Vagina (tissue), 2 donors: ENCODE data around the gene LY6G6D. TPM values are rescaled to one million over a fixed set of nuclear protein-coding genes. Genes with fewer than 3 reads are reported as not detected.

ENCODE experiments used
- DNase-seq, 2 donors: peaks; one replicate each; pipeline ENCODE4 v3.0.0-alpha.2; 2017; ENCODE audit errors: extremely low spot score in 2 of 2
- H3K27ac ChIP-seq: fragments of 200-600 bp; sonication (generic); one replicate; pipeline ENCODE4 v1.5.1; 2019
- H3K27me3 ChIP-seq: fragments of 200-600 bp; sonication (generic); one replicate; pipeline ENCODE4 v1.5.1; 2019
- H3K36me3 ChIP-seq, 2 donors: fragments of 200-600 bp; sonication (generic); one replicate each; pipeline ENCODE4 v1.5.1; 2017 to 2019
- H3K4me1 ChIP-seq: fragments of 200-600 bp; sonication (generic); one replicate; pipeline ENCODE4 v1.5.1; 2019
- H3K4me3 ChIP-seq, 2 donors: fragments of 200-600 bp; sonication (generic); 1 replicate in 1 of 2; 2 replicates in 1 of 2; pipeline ENCODE4 v1.5.1; 2016 to 2019
- H3K9me3 ChIP-seq: fragments of 200-600 bp; sonication (generic); one replicate; pipeline ENCODE4 v1.5.1; 2019
- CTCF ChIP-seq, 3 experiments: fragments of 450-650 bp in 2 of 3; fragments of 200-600 bp in 1 of 3; sonication (generic) in 1 of 3; IDR thresholded peaks; one replicate each; pipeline ENCODE4 v1.5.1; 2017 to 2019; ENCODE audit warnings: antibody characterized with exemption in 3 of 3, mild to moderate bottlenecking in 2 of 3, moderate library complexity in 2 of 3
- POLR2A ChIP-seq, 2 donors: fragments of 450-650 bp; IDR thresholded peaks; one replicate each; pipeline ENCODE4 v1.6.1; 2017; ENCODE audit warnings: antibody characterized with exemption in 2 of 2, mild to moderate bottlenecking in 2 of 2, moderate library complexity in 2 of 2
- POLR2AphosphoS5 ChIP-seq, 2 donors: sonication (generic); formaldehyde crosslinking; IDR thresholded peaks; one replicate each; pipeline ENCODE4 v1.9.0; 2017; ENCODE audit warnings: antibody characterized with exemption in 2 of 2, mild to moderate bottlenecking in 2 of 2, low read depth in 1 of 2; ENCODE audit not compliant: insufficient read depth in 1 of 2
- intact Hi-C: fragments of 100-400 bp; cut with DNase I; formaldehyde crosslinking; loops from one replicate; pipeline ENCODE4 v1.15.1; 2023
- total RNA-seq: library from RNA; depleted of rRNA; stranded (reverse); fragments of >200 nt; gene quantifications from one replicate; pipeline ENCODE4 v1.2.3, GENCODE V29; 2016

Gene LY6G6D
- total RNA-seq, 1 donor from 2014 or later = not detected

- Histone ChIP-seq H3K9me3 (no peaks in the 10 kb centered on the region), H3K36me3 (no peaks in the 10 kb centered on the region), H3K27me3 (no peaks in the 10 kb centered on the region), H3K4me3 (no peak overlapping the region), H3K27ac (no peak overlapping the region), H3K4me1 (peaks cover 25% of the 10 kb centered on the region)
- no peak for DNase-seq
- intact Hi-C loops = no loop called here
- no peak for TF ChIP-seq CTCF (IDR thresholded peaks at IDR 0.05)
- no peak for TF ChIP-seq POLR2A (IDR thresholded peaks at IDR 0.05)
- no peak for TF ChIP-seq POLR2AphosphoS5 (IDR thresholded peaks at IDR 0.05; ENCODE audit: insufficient read depth in 1 of 2, low read depth in 1 of 2)
Measured at GRCh38 chr6:31742894-31743293, 27.7 kb downstream of the LY6G6D start.

- Histone ChIP-seq H3K27ac (no peak overlapping the region), H3K4me1 (peaks cover 10% of the 10 kb centered on the region), H3K9me3 (no peaks in the 10 kb centered on the region), H3K36me3 (no peaks in the 10 kb centered on the region), H3K4me3 (no peak overlapping the region), H3K27me3 (no peaks in the 10 kb centered on the region)
- intact Hi-C loops = no loop called here
- TF ChIP-seq POLR2A (IDR thresholded peaks at IDR 0.05) (no peak), POLR2AphosphoS5 (IDR thresholded peaks at IDR 0.05; ENCODE audit: insufficient read depth in 1 of 2, low read depth in 1 of 2) (no peak)
- no peak for DNase-seq
Measured at GRCh38 chr6:31744422-31744821, 29.3 kb downstream of the LY6G6D start.

GRCh38 chr6:31749301-31750036, 34.3 kb downstream of the LY6G6D start:
- Histone ChIP-seq H3K4me1 (no peaks in the 10 kb centered on the region), H3K27ac (no peak overlapping the region), H3K9me3 (no peaks in the 10 kb centered on the region), H3K4me3 (no peak overlapping the region), H3K36me3 (no peaks in the 10 kb centered on the region), H3K27me3 (no peaks in the 10 kb centered on the region)
- intact Hi-C loops = no loop called here
- DNase-seq = no peak
- TF ChIP-seq POLR2AphosphoS5 (IDR thresholded peaks at IDR 0.05; ENCODE audit: insufficient read depth in 1 of 2, low read depth in 1 of 2) = no peak
- TF ChIP-seq CTCF (IDR thresholded peaks at IDR 0.05) = no peak
- TF ChIP-seq POLR2A (IDR thresholded peaks at IDR 0.05) = no peak

GRCh38 chr6:31750411-31751022, 35.4 kb downstream of the LY6G6D start:
- Histone ChIP-seq H3K9me3 (no peaks in the 10 kb centered on the region), H3K4me1 (no peaks in the 10 kb centered on the region), H3K27ac (no peak overlapping the region), H3K4me3 (no peak overlapping the region), H3K27me3 (no peaks in the 10 kb centered on the region), H3K36me3 (no peaks in the 10 kb centered on the region)
- intact Hi-C loops = no loop called here
- TF ChIP-seq CTCF (IDR thresholded peaks at IDR 0.05) (no peak), POLR2AphosphoS5 (IDR thresholded peaks at IDR 0.05; ENCODE audit: insufficient read depth in 1 of 2, low read depth in 1 of 2) (no peak), POLR2A (IDR thresholded peaks at IDR 0.05) (no peak)
- DNase-seq = no peak

GRCh38 chr6:31752739-31753319, 37.7 kb downstream of the LY6G6D start:
- no peak overlapping the region for H3K27ac ChIP-seq
- no peaks in the 10 kb centered on the region for H3K36me3 ChIP-seq
- H3K27me3 ChIP-seq = no peaks in the 10 kb centered on the region
- intact Hi-C loops = no loop called here
- TF ChIP-seq POLR2AphosphoS5 (IDR thresholded peaks at IDR 0.05; ENCODE audit: insufficient read depth in 1 of 2, low read depth in 1 of 2) (no peak), CTCF (IDR thresholded peaks at IDR 0.05) (no peak), POLR2A (IDR thresholded peaks at IDR 0.05) (no peak)
- DNase-seq = no peak
- no peak overlapping the region for H3K4me3 ChIP-seq
- no peaks in the 10 kb centered on the region for H3K9me3 ChIP-seq
- H3K4me1 ChIP-seq = no peaks in the 10 kb centered on the region
